NCI-H2227 (cell line): ENCODE results near the gene THAP3.
"Not testable (repeated sequence)": the region's sequence is repeated elsewhere in the genome, so short reads cannot be mapped to it uniquely, and the experiment has no call there.

ENCODE experiments used
- DNase-seq: peaks from one replicate; lab custom pipeline; 2025; ENCODE audit not compliant: unreplicated experiment; lab: John Stamatoyannopoulos, UW

THAP3 gene

DNA sequence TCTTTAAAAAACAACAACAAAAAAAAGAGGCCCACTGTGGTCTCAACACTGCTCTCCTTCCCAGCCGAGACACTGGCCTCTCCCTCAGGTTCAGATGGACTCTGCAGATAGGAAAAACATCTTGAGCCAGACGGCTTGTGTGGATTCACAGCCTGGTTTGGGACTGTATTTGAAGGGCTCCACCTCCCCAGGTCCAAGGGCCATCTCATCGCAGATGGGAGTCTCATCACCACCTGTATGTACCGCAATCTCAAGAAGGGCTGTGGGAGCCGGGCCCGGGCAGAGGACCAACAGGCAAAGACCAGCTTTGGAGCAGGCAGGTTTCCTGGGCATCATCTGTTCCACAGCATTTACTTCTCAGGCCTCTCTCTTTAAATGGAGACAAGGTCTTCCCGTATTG is 34.6 kb upstream of the THAP3 start:
- DNase-seq: no peak

DNA sequence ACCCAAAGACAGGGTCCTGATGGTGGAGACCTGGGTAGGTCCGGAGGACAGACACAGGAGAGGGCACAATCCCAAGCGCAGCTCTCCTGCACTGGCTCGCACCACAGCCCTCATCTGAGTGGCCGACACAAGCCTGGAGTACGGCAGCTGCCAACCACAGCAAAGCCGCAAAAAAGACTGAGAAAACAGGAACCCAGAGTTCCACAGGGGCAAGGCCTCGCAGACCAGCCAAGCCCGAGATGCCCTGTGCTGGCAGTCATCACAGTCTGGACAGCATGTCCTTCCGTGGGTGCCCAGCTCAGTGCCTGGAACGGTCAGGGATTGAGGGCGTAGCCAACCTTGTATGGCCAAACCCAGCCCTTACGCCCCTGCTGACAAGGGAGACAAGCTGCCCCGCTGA is 33.4 kb upstream of the THAP3 start:
- DNase-seq: no peak

DNA sequence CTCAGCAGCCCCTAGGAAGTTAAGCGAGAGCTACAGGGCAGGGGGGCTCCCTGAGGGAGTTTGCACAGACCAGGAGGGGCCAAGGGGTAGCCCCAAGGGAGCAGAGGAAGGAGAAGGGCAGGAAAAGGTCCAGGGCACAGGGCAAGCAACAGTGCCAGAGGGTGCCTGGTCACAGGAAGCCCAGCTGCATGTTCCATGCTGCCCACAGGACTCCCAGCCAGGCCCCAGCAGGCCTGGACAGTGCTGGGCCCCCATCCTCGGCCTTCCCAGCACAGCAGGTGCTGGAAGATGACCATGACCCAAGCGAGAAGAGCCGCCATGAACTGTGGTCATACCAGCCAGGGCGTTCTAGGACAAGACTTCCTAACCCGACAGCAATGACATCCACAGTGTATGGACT is 33.0 kb upstream of the THAP3 start:
- DNase-seq: no peak

DNA sequence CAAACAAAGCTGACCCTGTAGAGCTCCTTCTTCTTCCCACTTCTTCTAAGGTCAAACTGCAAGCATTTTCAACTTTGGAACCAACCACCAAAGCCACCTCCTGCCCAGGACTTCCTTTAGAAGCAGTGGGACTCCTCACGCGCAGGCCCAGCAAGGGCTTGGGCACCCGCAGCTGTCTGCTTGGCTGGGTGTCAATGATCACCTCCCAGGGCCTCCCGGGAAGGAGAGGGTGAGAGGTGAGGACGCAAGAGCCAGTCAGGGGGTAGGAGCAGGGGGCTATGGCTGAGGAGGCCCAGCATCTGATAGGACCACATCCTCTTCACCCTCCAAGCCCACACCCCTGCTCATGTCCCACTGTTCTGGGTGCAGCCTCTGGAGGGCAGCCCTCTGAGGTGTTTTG is 32.2 kb upstream of the THAP3 start:
- DNase-seq: no peak

DNA sequence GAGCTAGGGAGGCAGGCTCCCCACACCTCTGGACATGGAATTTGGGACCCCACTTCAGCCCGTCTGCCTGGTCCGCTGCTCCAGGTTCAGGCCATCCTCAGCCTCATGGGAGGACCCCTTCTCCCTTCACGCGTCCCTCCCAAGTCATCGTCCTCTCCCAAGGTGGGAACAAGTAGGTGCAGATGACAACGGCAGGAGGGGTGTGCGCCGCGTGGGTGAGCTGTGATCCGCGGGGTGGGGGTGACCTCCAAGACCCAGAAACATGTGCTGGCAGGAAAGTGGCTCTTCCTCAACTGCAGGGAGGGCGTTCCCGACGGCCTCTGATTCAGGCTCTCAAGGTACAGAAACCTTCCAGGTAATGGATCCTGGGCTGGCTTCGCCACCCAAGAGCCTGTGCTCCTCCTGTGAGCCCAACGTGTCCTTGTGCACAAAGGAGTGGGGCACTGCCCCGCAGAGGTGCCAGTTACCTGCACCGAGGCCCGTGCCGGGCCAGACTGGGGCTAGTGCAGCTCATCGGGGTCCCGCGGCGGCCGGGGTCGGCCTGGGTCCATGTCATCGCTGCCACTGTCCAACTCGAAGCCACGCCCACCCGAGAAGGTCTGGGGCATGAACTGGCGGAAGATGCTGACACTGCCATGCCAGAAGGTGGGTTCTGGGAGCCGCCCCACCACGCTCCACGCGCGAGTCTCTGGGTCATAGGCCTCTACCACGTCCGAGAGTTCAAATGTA is 31.6 kb upstream of the THAP3 start:
- no peak for DNase-seq

DNA sequence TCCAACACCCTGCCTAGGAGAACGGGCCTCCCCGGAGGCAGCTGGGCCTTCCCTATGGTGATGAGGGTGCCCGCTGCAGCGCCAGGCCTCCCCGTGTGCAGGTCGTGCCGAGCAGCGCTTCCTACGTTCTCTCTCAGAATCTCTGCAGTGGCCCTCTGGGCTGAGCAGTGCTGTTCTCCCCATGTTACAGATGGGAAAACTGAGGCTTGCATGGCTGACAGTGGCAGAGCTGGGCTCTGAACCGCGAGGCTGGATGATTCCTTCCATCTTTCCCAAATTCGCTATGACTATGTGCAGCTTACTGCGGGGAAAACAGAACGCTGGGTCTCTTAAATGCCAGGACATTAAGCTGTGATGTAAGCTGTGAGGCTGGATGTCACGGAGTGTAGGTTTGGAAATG is 30.9 kb upstream of the THAP3 start:
- no peak for DNase-seq

DNA sequence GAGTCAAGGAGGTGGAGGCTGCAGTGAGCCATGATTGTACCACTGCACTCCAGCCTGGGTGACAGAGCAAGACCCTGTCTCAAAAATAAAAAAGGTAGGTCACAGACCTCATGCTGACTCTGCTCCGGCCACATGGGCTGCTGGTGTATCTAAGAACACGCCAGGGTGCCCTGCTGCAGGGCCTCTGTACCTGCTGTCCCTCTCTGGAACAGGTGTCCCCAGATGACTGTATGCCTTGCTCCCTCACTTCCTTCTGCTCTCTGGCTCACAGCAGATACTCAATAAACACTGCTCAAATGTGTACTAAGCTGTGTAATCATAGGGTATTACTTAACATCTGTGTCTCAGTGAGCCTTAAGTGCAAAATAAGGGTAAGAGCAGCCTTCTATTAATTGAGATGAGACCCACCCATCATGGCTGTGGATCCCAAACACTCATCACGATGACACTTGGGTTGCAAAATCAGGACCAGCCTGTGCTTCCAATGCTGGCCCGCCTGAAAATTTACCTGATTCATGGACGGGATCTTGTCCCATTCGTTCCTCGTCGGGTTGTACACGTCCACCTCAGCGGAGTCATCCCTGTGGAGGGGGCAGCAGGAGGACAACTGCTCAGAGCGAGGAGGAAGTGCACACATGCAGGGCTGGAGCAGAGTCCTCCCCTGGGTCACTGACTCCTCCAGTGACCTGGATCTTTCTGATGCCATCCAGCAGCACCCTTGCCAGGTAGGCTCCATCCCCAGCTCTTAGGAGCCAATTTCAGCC is 29.5 kb upstream of the THAP3 start:
- peak; percentile 74 for DNase-seq

DNA sequence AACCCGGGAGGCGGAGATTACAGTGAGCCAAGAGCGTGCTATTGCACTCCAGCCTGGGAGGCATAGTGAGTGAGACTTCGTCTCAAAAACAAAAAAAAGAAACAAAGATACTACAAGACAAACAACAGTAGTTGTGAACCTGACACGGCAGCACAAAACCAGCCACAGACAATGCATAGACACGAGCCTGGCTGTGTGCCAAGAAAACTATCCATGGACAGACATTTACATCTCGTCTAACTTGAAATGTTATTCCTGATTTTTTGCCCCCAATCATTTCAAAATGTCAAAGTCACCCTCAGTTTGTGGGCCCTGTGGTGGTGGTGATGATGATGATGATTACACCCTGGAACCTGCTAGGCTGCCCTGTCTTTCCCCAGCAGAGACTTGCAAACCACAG is 28.3 kb upstream of the THAP3 start:
- no peak for DNase-seq

DNA sequence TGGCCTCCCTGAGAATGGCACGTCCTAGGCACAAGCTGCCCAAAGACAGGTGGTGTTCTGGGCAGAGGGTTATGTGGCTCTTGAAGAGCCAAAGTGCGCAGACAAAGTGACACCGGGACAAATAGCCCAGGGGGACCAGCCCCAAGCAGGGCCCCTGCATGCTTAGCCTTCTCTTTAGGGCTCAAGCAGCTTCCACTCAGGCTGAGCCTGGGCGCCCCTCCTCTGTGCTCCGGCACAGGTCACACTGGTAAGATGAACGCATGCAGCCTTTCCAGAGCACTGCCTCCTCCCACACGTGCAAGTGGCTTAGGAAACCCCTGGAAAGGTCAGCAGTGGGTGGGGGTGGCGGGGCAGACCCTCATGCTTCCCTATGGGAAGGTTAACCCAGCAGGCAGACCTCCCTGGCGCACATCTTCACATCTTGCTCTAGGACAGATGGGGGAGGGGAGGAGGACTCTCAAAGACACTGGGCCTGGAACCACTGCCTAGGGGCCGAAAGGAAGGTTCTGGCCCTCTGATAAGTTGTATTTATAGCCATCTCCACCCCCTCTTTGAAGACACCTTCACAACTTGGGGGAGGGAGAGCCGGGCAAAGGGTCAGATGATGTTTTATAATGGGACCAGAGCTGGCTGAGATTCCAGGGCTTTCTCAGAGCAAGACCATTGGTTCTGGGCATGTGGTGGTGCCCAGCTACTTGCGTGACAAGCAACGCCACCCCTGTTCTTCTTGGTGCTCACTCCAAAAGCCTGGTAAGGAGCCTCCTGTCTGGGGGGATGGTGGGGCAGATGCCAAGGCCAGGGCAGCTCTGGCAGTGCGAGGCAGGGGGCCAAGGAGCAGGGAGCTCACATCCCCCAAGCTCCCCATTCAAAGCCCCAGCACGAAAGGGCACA is 27.5 kb upstream of the THAP3 start:
- no peak for DNase-seq

DNA sequence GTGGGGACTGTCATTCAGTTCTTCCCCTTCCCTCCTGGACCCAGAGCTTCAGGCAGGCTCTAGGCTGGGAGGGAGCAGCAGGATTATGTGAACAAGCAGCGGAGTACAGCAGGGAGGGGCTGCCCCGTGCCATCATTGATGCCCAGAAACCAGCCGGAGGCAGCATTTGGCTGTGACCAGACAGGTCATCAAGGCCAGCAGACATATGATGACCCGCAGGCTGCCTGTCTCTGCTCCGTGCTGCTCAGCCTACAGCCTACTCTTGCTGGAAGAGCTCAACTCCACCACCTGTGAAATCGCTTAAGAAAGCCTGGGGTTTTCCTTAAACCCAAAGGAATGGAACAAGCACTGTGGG is 26.9 kb upstream of the THAP3 start:
- no peak for DNase-seq

DNA sequence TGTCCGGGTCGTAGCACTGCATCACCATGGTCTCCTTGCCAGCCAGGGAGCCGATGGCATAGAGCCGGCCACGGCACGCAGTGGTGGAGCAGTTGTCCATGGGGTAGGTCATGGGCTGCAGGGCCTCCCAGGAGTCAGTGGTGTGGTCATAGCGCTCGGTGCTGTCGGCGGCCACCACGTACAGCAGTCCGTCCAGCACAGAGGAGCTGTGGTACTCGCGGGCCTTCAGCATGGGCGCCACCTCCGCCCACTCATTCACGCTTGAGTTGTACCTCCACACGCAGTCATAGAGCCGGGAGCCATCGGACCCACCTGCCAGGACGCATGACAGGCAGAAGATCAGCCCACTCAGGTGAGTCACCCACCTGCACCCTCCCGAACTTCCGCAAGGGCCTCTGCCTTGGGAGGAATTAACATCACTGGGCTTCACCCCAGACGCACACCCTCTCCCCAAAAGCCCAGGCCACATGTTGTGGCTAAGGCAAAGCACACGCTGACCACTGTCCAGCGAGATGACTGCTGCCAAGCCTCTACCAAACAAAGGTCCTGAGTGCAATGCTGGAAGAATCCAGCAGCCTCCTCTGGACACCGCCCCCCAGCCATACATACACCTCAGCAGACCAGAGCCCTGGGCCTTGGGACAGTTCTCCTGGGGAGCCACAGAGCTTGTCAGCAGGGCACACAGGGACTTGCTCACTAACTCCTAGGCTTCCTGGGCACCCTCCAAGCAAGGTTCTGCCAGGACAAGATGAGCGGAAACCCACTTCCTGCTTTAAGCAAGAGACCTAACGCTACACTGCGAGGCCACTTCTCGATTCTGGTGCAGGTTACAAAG is 25.3 kb upstream of the THAP3 start:
- no peak for DNase-seq

DNA sequence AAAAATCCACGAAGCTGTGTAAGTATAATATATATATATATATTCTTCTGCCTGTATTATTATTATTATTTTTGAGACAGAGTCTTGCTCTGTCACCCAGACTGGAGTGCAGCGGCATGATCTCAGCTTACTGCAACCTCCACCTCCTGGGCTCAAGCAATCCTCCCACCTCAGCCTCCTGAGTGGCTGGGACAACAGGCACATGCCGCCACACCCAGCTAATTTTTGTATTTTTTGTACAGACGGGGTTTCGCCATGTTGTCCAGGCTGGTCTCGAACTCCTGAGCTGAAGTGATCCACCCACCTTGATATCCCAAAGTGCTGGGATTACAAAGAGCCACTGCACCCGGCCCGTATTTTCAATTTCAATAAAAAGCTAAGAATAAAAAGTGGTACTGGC is 24.7 kb upstream of the THAP3 start:
- DNase-seq: not testable (repeated sequence)

DNA sequence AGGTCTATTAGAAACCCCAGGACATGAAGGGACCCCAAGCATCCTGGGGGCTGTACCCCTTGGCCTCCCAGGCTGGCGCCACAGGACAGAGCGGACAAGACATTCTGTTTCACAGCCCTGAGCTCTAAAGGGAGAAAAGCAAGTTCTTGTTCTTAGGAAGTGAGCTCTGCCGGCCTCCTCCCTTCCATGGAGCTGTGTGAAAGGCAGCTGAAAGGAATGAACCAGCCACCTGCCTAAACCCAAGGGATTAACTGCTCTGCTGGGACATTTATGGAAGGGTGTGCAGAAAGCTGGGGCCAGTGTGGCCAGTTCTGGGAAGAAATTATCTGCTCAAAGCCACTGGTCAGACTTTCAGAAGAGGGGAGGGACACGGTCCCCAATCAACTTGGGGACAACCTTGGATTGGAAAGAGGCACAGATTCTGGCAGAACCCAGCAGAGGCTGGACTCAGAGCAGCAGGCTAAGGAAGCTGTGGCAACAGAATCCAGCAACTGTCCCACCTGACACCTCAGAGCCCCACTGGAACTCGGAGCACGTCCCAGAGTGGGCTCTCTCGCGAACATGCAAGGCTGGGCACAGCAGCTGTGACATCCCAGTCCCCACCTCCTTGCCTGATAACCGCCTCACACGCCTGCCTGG is 24.1 kb upstream of the THAP3 start:
- no peak for DNase-seq

DNA sequence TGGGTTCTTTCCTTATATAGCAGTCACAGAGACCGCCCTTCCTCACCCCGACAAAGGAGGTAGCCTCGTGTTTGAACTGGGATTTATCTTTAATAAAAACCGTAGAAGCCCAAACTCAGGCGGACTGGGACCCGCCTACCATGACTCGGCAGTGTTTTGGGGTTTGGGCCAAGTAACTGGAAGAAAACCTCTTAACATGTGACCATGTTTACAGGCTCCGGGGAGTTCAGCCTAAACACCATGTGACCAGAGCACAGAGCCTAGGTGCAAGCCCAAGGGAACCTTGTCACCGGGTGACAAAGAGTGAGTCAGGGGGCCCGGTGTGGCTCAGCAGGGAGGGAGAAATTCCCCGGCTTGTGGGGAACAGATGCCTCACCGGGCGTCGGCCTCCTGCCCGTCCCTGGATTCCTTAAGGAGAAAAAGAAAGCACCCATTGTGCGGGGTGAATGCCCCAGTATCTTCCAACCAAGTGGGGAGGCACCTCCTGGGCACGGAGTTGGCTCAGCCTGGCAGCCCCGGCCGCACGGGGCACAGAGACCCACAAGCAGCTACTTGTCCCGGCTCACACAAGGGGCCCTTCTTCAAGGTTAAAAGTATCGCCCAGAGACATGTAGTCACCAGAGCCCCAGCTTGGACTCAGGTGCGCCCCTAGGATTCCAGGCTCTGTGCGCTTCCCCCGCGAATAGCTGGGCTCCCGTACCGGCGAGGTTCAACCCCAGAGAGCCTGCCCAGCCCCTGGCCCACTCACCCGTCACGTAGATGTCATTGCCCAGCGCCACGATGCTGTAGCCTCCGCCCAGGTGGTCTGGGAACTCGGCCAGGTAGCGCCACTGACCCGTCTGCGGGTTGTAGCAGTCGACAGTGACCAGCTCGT is 23.4 kb upstream of the THAP3 start:
- peak; percentile 46 for DNase-seq

DNA sequence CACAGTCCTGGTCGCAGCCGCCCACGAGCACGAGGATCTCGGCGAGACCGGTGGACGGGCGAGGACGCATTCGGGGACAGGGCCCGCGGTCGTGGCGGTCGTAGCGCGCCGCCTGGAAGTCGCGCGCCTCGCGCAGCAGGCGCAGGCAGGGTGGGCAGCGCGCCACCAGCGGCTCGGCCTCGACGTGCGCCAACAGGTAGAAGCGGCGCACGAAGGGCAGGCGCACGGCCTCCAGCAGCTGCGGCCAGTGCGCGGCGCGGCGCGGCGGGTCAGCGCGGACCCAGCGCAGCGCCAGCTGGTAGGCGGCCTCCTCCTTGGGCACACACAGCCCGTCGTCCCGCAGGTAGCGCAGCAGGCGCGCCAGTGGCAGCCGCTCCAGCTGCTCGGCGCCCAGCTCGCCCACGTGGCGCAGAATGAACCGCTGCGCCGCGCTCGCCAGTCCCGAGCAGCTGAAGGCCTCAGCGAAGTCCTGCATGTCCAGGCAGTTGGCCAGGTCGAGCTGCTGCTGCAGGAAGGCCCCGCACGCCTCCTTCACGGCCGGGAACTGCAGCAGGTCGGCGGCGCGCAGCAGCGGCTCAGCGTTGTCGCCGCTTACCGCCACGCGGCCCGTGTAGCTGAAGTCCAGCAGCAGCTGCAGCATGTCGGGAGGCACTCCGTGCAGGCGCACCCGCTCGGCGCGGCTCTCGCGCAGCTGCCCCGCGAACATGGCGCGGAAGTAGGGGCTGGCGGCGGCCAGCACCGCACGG is 22.6 kb upstream of the THAP3 start:
- peak; percentile 61 for DNase-seq

DNA sequence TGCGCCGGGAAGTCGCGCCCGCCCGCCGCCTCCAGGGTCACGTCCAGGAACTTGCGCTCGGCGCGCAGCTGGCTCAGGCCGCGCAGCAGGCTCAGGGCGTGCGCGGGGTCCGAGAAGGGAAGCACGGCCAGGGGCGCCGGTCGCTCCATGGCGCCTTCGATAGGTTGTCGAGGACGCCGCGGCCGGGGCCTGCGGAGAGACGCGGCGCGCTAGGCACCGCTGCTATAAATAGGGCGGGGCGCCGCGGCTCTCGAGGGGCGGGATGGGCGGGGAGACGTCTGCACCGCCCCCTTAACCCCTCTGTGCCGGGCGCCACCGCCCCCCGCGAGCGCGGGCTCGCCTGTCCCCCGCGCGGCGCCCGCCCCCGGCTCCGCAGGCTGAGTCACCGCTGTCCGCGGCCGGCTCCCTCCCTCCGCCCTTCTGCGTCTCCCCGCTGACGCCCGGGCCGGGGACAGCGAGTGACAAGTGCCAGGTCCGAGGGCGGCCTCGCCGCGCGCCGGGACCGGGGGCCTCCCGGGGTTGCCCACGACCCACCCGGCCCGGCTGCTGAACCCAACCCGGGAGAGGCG is 21.9 kb upstream of the THAP3 start, which contains the start of gene KLHL21:
Gene KLHL21, minus strand, starts transcription at position 201 of the 569 bp plus-strand sequence. Its CDS starts 52 bp downstream, at position 149.
- DNase-seq: peak; percentile 88

DNA sequence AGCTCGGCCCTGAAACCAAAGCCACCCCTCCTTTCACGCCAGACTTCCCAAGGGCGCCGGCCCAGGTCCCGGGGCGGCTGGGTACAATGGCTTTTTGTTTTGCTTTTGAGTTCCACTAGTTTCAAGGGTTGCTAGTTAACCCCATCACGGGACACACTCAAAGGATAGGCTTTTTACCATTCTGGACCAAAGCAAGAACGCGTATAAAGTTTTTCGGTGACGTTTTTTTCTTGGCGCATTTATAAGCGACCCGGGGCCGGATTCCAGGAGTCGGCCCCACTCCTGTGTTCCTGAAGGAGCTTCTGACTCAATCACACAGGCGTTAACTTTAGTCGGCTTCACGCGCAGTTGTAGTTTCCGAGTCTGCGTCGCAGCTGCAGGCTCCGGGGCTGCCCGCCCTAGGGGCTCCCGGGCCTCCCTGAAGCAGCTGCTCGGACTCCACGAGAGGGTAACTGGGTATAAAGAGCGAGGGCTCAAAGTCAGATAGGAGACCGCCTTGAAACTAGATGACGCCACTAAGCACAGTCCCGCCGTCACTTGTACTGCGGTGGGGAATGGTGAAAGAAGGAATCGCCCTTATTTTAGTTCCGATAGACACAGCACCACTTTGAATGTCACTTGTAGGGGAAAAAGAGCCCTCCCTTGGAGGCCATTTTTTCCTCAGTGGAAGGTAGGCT is 21.3 kb upstream of the THAP3 start:
- DNase-seq: peak; percentile 53
